RCC 7860 (cell line): ENCODE measurements around the gene BBS12.

Experiments used
- DNase-seq: peaks from one replicate; pipeline ENCODE4 v3.0.0-alpha.2; 2015; ENCODE audit warnings: low spot score
- FAIRE-seq: peaks from 2 replicates; lab custom pipeline; 2012; peaks lifted over from hg19 to GRCh38; lab: Jason Lieb, UNC

BBS12 gene

DNA sequence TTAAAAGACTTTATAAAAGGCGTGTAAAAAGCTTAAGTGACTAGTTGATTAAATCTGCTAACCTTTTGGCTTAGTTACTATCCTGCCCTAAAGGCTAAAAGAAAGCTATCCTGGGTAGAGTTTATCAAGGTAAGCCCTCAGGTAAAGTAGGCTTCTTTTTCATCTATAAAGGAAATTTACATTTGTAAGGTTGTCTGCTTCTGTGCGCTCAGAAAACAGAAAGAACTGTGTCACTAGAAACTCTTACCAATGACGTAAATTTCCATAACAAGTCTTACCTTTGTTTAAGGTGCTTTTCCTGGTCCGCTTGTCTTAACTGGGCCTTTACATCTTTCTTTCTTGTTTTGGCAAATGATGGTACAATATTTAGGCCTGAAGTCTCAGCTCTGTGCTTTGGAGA lies 56.4 kb downstream of the BBS12 start:
- DNase-seq (no peak), FAIRE-seq (no peak)

DNA sequence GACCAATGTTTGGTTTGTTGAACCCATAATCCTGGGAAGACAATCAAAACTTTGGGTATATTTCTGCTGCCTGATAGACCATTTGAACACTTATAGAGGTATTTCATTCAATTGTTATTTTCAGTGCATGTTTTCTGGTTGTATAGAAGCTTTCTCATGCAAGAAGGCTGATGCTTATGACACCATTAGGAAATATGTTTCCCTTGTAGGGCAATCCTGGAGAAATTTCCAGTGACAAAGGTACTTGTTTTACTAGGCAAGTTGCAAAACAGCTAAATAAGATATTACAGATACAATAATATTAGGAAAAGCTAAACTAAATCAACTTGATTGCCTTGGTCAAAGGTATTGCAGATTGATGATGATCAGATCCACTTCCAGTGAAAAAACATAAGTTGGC lies 61.3 kb downstream of the BBS12 start:
- DNase-seq (no peak), FAIRE-seq (no peak)
